Measurements from ENCODE around the gene IGF2.

DNA sequence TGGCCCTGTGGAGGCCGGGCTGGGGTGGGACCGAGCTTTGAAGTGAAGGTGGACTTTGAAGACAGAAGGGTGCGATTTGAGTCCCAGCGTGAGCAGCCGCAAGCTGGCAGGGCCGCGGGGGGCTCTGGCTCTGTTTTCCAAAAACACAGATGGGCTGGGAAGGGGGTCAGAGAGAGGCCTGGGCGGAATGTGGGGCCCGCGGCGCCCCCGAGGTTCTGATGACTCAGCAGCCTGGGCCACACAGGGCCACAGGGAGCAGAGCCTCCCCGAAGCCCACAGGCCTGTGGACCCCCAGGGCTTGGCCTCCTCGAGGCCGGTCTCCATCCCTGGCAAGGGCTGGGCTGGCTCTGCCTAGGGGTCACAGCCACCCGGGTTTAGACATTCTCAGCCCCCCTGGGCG is 15.7 kb upstream of the IGF2 start:
- TF ChIP-seq, protein P1, sequence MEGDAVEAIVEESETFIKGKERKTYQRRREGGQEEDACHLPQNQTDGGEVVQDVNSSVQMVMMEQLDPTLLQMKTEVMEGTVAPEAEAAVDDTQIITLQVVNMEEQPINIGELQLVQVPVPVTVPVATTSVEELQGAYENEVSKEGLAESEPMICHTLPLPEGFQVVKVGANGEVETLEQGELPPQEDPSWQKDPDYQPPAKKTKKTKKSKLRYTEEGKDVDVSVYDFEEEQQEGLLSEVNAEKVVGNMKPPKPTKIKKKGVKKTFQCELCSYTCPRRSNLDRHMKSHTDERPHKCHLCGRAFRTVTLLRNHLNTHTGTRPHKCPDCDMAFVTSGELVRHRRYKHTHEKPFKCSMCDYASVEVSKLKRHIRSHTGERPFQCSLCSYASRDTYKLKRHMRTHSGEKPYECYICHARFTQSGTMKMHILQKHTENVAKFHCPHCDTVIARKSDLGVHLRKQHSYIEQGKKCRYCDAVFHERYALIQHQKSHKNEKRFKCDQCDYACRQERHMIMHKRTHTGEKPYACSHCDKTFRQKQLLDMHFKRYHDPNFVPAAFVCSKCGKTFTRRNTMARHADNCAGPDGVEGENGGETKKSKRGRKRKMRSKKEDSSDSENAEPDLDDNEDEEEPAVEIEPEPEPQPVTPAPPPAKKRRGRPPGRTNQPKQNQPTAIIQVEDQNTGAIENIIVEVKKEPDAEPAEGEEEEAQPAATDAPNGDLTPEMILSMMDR (IDR thresholded peaks at IDR 0.05; ENCODE audit: insufficient read depth, low read depth, low read length) = no peak
- TF ChIP-seq EZH2 (IDR thresholded peaks at IDR 0.05; ENCODE audit: insufficient read depth, low read length) = no peak

Measured in astrocyte (in vitro differentiated cells and primary cell).